CD14-positive monocyte (primary cell): ENCODE measurements around the gene TMTC1. TPM values are rescaled to one million over a fixed set of nuclear protein-coding genes. Genes with fewer than 3 reads are reported as not detected.

ENCODE experiments used
- DNase-seq, 3 donors: peaks; one replicate each; pipeline ENCODE4 v3.0.0-alpha.2; 2011 to 2022
- H2AFZ ChIP-seq: 2 replicates; pipeline ENCODE4 v1.6.0; 2012; ENCODE audit warnings: mild to moderate bottlenecking, low read depth, low read length, inconsistent platforms; ENCODE audit not compliant: insufficient read depth, poor library complexity, severe bottlenecking
- H3K27ac ChIP-seq, 2 donors: 1 replicate in 1 of 2; 2 replicates in 1 of 2; pipeline ENCODE4 v1.5.1; 2012 to 2013; ENCODE audit warnings: low read length in 2 of 2, control low read depth in 1 of 2, inconsistent platforms in 1 of 2, low read depth in 1 of 2, mild to moderate bottlenecking in 1 of 2
- H3K27me3 ChIP-seq, 2 donors: one replicate each; pipeline versions ENCODE4 v1.6.0 to v1.6.1; 2011 to 2013; ENCODE audit warnings: low read length in 2 of 2; ENCODE audit not compliant: control insufficient read depth in 2 of 2, insufficient read depth in 2 of 2
- H3K36me3 ChIP-seq, 2 donors: replicated peaks in 1 of 2; 1 replicate in 1 of 2; 2 replicates in 1 of 2; pipeline versions ENCODE4 v1.5.1 to v1.6.1; 2012 to 2013; ENCODE audit warnings: low read length in 2 of 2, control low read depth in 1 of 2, inconsistent platforms in 1 of 2, mild to moderate bottlenecking in 1 of 2; ENCODE audit not compliant: insufficient read depth in 2 of 2, control insufficient read depth in 1 of 2
- H3K4me1 ChIP-seq, 2 donors: 1 replicate in 1 of 2; 2 replicates in 1 of 2; pipeline versions ENCODE4 v1.5.1 to v1.6.1; 2012 to 2013; ENCODE audit warnings: low read length in 2 of 2, control low read depth in 1 of 2, inconsistent platforms in 1 of 2, mild to moderate bottlenecking in 1 of 2, moderate library complexity in 1 of 2; ENCODE audit not compliant: insufficient read depth in 2 of 2, control insufficient read depth in 1 of 2
- H3K4me2 ChIP-seq: replicated peaks from 2 replicates; pipeline ENCODE3; 2012; ENCODE audit warnings: low read length, moderate library complexity, mild to moderate bottlenecking; ENCODE audit not compliant: poor library complexity, severe bottlenecking; ENCODE audit errors: extremely low read depth
- H3K4me3 ChIP-seq, 3 experiments: fragments of 200-600 bp in 1 of 3; sonication (generic) in 1 of 3; replicated peaks in 1 of 3; 1 replicate in 2 of 3; 2 replicates in 1 of 3; pipeline ENCODE4 v1.5.1; 2011 to 2013; ENCODE audit warnings: low read length in 3 of 3, mild to moderate bottlenecking in 3 of 3, control low read depth in 2 of 3, low read depth in 2 of 3, inconsistent platforms in 1 of 3, moderate library complexity in 1 of 3
- H3K79me2 ChIP-seq: 2 replicates; pipeline ENCODE4 v1.6.0; 2012; ENCODE audit warnings: mild to moderate bottlenecking, control low read depth, inconsistent platforms, low read length, moderate library complexity; ENCODE audit not compliant: insufficient read depth
- H3K9ac ChIP-seq: 2 replicates; pipeline ENCODE4 v1.6.0; 2017; ENCODE audit warnings: low read length, mild to moderate bottlenecking; ENCODE audit not compliant: insufficient read depth, poor library complexity, severe bottlenecking
- H3K9me3 ChIP-seq, 2 donors: replicated peaks in 1 of 2; 1 replicate in 1 of 2; 2 replicates in 1 of 2; pipeline versions ENCODE4 v1.5.1 to v1.6.1; 2012 to 2013; ENCODE audit warnings: low read length in 2 of 2, control low read depth in 1 of 2; ENCODE audit not compliant: control insufficient read depth in 1 of 2, insufficient read depth in 1 of 2
- H4K20me1 ChIP-seq: 2 replicates; pipeline ENCODE4 v1.6.0; 2012; ENCODE audit warnings: mild to moderate bottlenecking, low read length, control low read depth, moderate library complexity; ENCODE audit not compliant: insufficient read depth
- H3K27ac Mint-ChIP-seq, 7 donors: one replicate each; pipeline ENCODE4 v1.8.0; 2020; ENCODE audit warnings: mild to moderate bottlenecking in 7 of 7, mixed read lengths in 7 of 7, moderate library complexity in 6 of 7, inconsistent platforms in 2 of 7
- H3K27me3 Mint-ChIP-seq, 3 donors: one replicate each; pipeline ENCODE4 v1.8.0; 2021 to 2022; ENCODE audit warnings: low read depth in 3 of 3, mild to moderate bottlenecking in 3 of 3, mixed read lengths in 3 of 3, moderate library complexity in 3 of 3, inconsistent platforms in 1 of 3
- H3K36me3 Mint-ChIP-seq, 2 donors: one replicate each; pipeline ENCODE4 v1.8.0; 2020; ENCODE audit warnings: mixed read lengths in 2 of 2, inconsistent platforms in 1 of 2, mild to moderate bottlenecking in 1 of 2
- H3K4me1 Mint-ChIP-seq: one replicate; pipeline ENCODE4 v1.8.0; 2020; ENCODE audit warnings: mild to moderate bottlenecking, mixed read lengths
- H3K4me3 Mint-ChIP-seq, 2 donors: one replicate each; pipeline ENCODE4 v1.8.0; 2020; ENCODE audit warnings: mild to moderate bottlenecking in 2 of 2, mixed read lengths in 2 of 2, moderate library complexity in 1 of 2
- H3K9me3 Mint-ChIP-seq, 7 donors: one replicate each; pipeline ENCODE4 v1.8.0; 2020 to 2022; ENCODE audit warnings: mixed read lengths in 7 of 7, mild to moderate bottlenecking in 6 of 7, moderate library complexity in 6 of 7, inconsistent platforms in 2 of 7
- WGBS: methylation state at CpG from one replicate; pipeline ENCODE4 v1.1.5; 2013; ENCODE audit warnings: missing lambda C conversion rate; ENCODE audit not compliant: insufficient coverage; 5-methylcytosine and 5-hydroxymethylcytosine counted together
- intact Hi-C, 2 donors: fragments of 100-400 bp; cut with micrococcal nuclease; formaldehyde crosslinking; loops; one replicate each; pipeline versions ENCODE4 v1.15.0 to v1.15.1; 2023
- polyA plus RNA-seq, 3 donors: library from polyadenylated mRNA; depleted of rRNA in 1 of 3; unstranded in 2 of 3; stranded (reverse) in 1 of 3; fragments of 300-500 nt in 2 of 3; fragments of >200 nt in 1 of 3; fragmentation: Illumina TruSeq in 2 of 3; gene quantifications; 1 replicate in 2 of 3; 2 replicates in 1 of 3; pipeline ENCODE4 v1.2.3, GENCODE V29; 2012 to 2021
- TF ChIP-seq, protein P1 (sequence below): fragments of 200-600 bp; IDR thresholded peaks from one replicate; pipeline ENCODE4 v1.8.0; 2022; ENCODE audit warnings: antibody characterized with exemption, mild to moderate bottlenecking

The TMTC1 gene
- polyA plus RNA-seq, 3 donors: 0.57 to 5.6 (median 2.1) TPM

DNA sequence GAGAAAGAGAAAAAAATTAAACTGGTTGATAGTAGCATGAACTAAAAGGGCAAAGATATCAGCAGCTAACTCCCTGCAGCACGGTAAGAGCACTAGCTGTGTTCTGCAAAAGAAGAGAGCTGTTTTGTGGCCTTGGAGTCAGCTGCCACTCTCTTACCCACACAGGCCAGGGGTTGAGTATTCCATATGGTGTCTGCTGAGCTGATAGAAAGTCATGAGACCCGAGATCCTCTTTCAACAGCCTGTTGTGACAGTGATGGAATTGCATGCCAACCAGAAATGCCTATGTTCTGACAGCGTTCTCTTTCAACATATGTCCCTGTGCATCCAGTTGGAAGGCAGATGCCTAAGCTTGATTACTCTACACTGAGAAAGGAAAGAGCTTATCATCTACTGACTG lies 39.9 kb downstream of the TMTC1 start:
- Mint-ChIP-seq H3K36me3 (peaks cover 0 to 42% of the 10 kb centered on the region in 2 donors), H3K9me3 (peaks cover 0 to 2% (median 0%) of the 10 kb centered on the region in 7 donors), H3K27ac (no peak overlapping the region), H3K27me3 (peaks cover 0 to 2% (median 0%) of the 10 kb centered on the region in 3 donors), H3K4me1 (no peaks in the 10 kb centered on the region), H3K4me3 (no peak overlapping the region)
- H3K4me2 ChIP-seq: no peak overlapping the region
- H3K79me2 ChIP-seq: no peaks in the 10 kb centered on the region
- no peaks in the 10 kb centered on the region for H3K9me3 ChIP-seq
- WGBS: 63% methylated on average over 2 of the region's 3 CpGs
- intact Hi-C loops: no loop called here
- no peaks in the 10 kb centered on the region for H3K27me3 ChIP-seq
- H3K27ac ChIP-seq: no peak overlapping the region
- no peak overlapping the region for H3K4me3 ChIP-seq
- no peak overlapping the region for H3K9ac ChIP-seq
- no peaks in the 10 kb centered on the region for H3K4me1 ChIP-seq
- H2AFZ ChIP-seq: no peak overlapping the region
- H3K36me3 ChIP-seq: no peaks in the 10 kb centered on the region
- no peaks in the 10 kb centered on the region for H4K20me1 ChIP-seq
- no peak for DNase-seq
- TF ChIP-seq, protein P1, sequence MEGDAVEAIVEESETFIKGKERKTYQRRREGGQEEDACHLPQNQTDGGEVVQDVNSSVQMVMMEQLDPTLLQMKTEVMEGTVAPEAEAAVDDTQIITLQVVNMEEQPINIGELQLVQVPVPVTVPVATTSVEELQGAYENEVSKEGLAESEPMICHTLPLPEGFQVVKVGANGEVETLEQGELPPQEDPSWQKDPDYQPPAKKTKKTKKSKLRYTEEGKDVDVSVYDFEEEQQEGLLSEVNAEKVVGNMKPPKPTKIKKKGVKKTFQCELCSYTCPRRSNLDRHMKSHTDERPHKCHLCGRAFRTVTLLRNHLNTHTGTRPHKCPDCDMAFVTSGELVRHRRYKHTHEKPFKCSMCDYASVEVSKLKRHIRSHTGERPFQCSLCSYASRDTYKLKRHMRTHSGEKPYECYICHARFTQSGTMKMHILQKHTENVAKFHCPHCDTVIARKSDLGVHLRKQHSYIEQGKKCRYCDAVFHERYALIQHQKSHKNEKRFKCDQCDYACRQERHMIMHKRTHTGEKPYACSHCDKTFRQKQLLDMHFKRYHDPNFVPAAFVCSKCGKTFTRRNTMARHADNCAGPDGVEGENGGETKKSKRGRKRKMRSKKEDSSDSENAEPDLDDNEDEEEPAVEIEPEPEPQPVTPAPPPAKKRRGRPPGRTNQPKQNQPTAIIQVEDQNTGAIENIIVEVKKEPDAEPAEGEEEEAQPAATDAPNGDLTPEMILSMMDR: no peak

DNA sequence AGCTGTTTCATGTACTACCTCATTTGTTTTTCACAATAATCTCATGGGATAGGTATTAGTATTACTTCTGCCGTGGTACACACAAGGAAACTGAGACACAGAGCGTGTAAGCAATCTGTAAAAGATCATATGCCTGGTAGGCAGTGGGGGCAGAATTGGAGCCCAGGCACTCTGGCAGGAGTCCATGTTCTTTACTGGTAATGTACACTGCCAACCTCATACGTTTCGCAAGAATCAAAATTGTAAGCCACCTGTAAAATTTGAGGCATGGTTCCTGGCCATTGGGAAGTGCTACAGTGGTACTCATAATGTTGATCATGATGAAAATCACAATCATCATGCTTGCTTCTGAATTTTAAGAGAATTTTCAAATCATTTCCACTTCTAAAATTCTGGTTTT lies 40.7 kb downstream of the TMTC1 start:
- no peaks in the 10 kb centered on the region for H3K9me3 ChIP-seq
- no peak for DNase-seq
- Mint-ChIP-seq H3K4me1 (no peaks in the 10 kb centered on the region), H3K27ac (no peak overlapping the region), H3K27me3 (peaks cover 0 to 2% (median 0%) of the 10 kb centered on the region in 3 donors), H3K36me3 (peaks cover 0 to 41% of the 10 kb centered on the region in 2 donors), H3K9me3 (peaks cover 0 to 2% (median 0%) of the 10 kb centered on the region in 7 donors), H3K4me3 (no peak overlapping the region)
- H3K79me2 ChIP-seq: no peaks in the 10 kb centered on the region
- H3K27me3 ChIP-seq: no peaks in the 10 kb centered on the region
- no peak overlapping the region for H3K9ac ChIP-seq
- WGBS: 100% methylated on average over 1 of the region's 4 CpGs
- TF ChIP-seq, protein P1: no peak
- no peaks in the 10 kb centered on the region for H4K20me1 ChIP-seq
- H2AFZ ChIP-seq: no peak overlapping the region
- no peaks in the 10 kb centered on the region for H3K4me1 ChIP-seq
- no peak overlapping the region for H3K4me3 ChIP-seq
- no peak overlapping the region for H3K27ac ChIP-seq
- H3K4me2 ChIP-seq: no peak overlapping the region
- no peaks in the 10 kb centered on the region for H3K36me3 ChIP-seq
- intact Hi-C loops: no loop called here
